ENCODE data around the gene CCL27.

Gene CCL27

GRCh38 chr9:34662526-34663302 lies at the start of gene CCL27:
Gene CCL27, minus strand, starts transcription at chr9:34662657. Its CDS starts 24 bp downstream, at chr9:34662633.
- no peak for TF ChIP-seq CTCF (IDR thresholded peaks at IDR 0.05; ENCODE audit: control extremely low read depth, extremely low read depth, low read depth, missing control alignments)
- POLR2A ChIA-PET, result no interaction called here

GRCh38 chr9:34712140-34712539 lies 49.7 kb upstream of the CCL27 start:
- no peak for TF ChIP-seq CTCF (IDR thresholded peaks at IDR 0.05; ENCODE audit: control extremely low read depth, extremely low read depth, low read depth, missing control alignments)
- POLR2A ChIA-PET, result no interaction called here
- CTCF ChIA-PET, result interaction anchor here (1.0 kb wide), 1 partner anchor 12 kb away, joined by 3 read pairs; no protein-coding TSS in a partner anchor
- no peak for DNase-seq (ENCODE audit: extremely low spot score)

More at GRCh38 chr9:34662526-34663302, at the start of gene CCL27:
- DNase-seq (ENCODE audit: extremely low spot score), result no peak
- CTCF ChIA-PET, result interaction anchor here (0.8 to 8.5 kb wide), 8 partner anchors 8 to 50 kb away, joined by 3 to 84 read pairs (median 7); partner anchors contain the start of genes GALT and RPP25L

- ChIA-PET CTCF (interaction anchor here (0.8 to 1.5 kb wide), 5 partner anchors 9 to 670 kb away, joined by 3 to 5 read pairs (median 3); no protein-coding TSS in a partner anchor), POLR2A (no interaction called here)
- no peak for DNase-seq (ENCODE audit: extremely low spot score)
- TF ChIP-seq CTCF (IDR thresholded peaks at IDR 0.05; ENCODE audit: control extremely low read depth, extremely low read depth, low read depth, missing control alignments), result no peak
These were observed 47.6 kb upstream of the CCL27 start, which contains the start of gene CCL21 for GRCh38 chr9:34710023-34710422. Gene CCL21, minus strand, starts transcription at chr9:34710136. Its CDS starts 70 bp downstream, at chr9:34710066.

GRCh38 chr9:34709196-34709978 lies 46.9 kb upstream of the CCL27 start:
- TF ChIP-seq CTCF (IDR thresholded peaks at IDR 0.05; ENCODE audit: control extremely low read depth, extremely low read depth, low read depth, missing control alignments), result no peak
- ChIA-PET POLR2A (no interaction called here), CTCF (interaction anchor here (0.8 to 1.5 kb wide), 4 partner anchors 9 to 671 kb away, joined by 3 to 5 read pairs (median 3); no protein-coding TSS in a partner anchor)
- no peak for DNase-seq (ENCODE audit: extremely low spot score)

- DNase-seq (ENCODE audit: extremely low spot score), result no peak
- ChIA-PET POLR2A (no interaction called here), CTCF (interaction anchor here (1.4 kb wide), 1 partner anchor 32 kb away, joined by 3 read pairs; no protein-coding TSS in a partner anchor)
- TF ChIP-seq CTCF (IDR thresholded peaks at IDR 0.05; ENCODE audit: control extremely low read depth, extremely low read depth, low read depth, missing control alignments), result no peak
These were observed 44.7 kb upstream of the CCL27 start for GRCh38 chr9:34707130-34707529.

Data from GM10248 (cell line).